Epithelial cell of proximal tubule (primary cell): ENCODE data around the gene KMT2E. TPM values are rescaled to one million over a fixed set of nuclear protein-coding genes. Genes with fewer than 3 reads are reported as not detected.

Experiments
- DNase-seq: peaks from one replicate; pipeline ENCODE4 v3.0.0-alpha.2; 2011; ENCODE audit warnings: low read depth
- H3K4me3 ChIP-seq: 2 replicates; pipeline ENCODE4 v1.5.1; 2011; ENCODE audit warnings: low read depth, mild to moderate bottlenecking, low read length
- total RNA-seq: library from RNA; depleted of rRNA; stranded (reverse); fragments of >200 nt; gene quantifications from 2 replicates; pipeline ENCODE4 v1.2.3, GENCODE V29; 2015
- TF ChIP-seq, protein P1 (sequence below): conservative IDR thresholded peaks from 2 replicates; pipeline ENCODE4 v1.5.1; 2012; ENCODE audit warnings: low read depth, mild to moderate bottlenecking, low read length

KMT2E gene
- total RNA-seq, 1 donor from 2014 or later, result 46.4 TPM

DNA sequence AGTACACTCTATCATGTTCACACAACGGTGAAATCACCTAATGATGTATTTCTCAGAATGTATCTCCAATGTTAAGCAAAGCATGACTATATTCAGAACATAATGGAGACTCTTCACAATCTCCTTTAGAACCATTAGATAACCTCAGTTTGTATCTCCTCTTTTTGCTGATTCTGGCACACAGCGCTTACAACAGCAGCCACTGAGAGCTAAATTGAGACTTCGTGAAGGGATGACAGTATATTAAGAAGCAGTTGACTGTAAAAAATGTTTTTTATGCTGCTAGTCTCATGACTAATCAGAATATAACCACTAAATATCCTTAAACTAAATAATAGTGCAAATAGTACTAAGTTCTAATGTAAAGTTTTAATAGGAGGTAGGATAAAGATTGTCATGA, 46.9 kb downstream of the KMT2E start:
- no peak for DNase-seq
- TF ChIP-seq, protein P1, sequence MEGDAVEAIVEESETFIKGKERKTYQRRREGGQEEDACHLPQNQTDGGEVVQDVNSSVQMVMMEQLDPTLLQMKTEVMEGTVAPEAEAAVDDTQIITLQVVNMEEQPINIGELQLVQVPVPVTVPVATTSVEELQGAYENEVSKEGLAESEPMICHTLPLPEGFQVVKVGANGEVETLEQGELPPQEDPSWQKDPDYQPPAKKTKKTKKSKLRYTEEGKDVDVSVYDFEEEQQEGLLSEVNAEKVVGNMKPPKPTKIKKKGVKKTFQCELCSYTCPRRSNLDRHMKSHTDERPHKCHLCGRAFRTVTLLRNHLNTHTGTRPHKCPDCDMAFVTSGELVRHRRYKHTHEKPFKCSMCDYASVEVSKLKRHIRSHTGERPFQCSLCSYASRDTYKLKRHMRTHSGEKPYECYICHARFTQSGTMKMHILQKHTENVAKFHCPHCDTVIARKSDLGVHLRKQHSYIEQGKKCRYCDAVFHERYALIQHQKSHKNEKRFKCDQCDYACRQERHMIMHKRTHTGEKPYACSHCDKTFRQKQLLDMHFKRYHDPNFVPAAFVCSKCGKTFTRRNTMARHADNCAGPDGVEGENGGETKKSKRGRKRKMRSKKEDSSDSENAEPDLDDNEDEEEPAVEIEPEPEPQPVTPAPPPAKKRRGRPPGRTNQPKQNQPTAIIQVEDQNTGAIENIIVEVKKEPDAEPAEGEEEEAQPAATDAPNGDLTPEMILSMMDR, result no peak
- no peak overlapping the region for H3K4me3 ChIP-seq

- TF ChIP-seq, protein P1, result no peak
- DNase-seq, result no peak
- H3K4me3 ChIP-seq, result no peak overlapping the region
Observed at GRCh38 chr7:105065104-105065503, 51.1 kb downstream of the KMT2E start.

- H3K4me3 ChIP-seq, result no peak overlapping the region
- TF ChIP-seq, protein P1, result no peak
- DNase-seq, result no peak
Observed at GRCh38 chr7:105067691-105068090, 53.7 kb downstream of the KMT2E start.

- TF ChIP-seq, protein P1, result no peak
- DNase-seq, result no peak
- H3K4me3 ChIP-seq, result no peak overlapping the region
Observed at GRCh38 chr7:105068886-105069285, 54.9 kb downstream of the KMT2E start.

DNA sequence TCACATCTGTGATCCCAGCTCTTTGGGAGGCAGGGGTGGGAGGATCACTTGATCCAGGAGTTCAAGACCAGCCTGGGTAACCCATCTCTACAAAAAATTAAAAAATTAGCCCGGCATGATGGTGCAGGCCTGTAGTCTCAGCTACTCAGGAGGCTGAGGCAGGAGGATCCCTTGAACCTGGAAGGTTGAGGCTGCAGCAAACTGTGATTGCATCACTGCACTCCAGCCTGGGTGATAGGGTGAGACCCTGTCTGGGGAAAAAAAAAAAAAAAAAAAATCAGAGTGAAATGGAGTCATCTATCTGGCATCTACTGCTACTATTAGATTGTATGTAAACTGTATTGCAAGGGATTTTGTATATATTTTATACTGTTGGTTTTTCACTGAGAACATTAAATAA, 59.1 kb downstream of the KMT2E start:
- TF ChIP-seq, protein P1, result no peak
- H3K4me3 ChIP-seq, result no peak overlapping the region
- no peak for DNase-seq

GRCh38 chr7:105079348-105079747, 65.3 kb downstream of the KMT2E start:
- H3K4me3 ChIP-seq, result no peak overlapping the region
- TF ChIP-seq, protein P1, result no peak
- DNase-seq, result no peak

GRCh38 chr7:105084581-105084980, 70.6 kb downstream of the KMT2E start:
- TF ChIP-seq, protein P1, result no peak
- DNase-seq, result no peak
- H3K4me3 ChIP-seq, result no peak overlapping the region
